Measurements from ENCODE around the gene CDH13.

The CDH13 gene

DNA sequence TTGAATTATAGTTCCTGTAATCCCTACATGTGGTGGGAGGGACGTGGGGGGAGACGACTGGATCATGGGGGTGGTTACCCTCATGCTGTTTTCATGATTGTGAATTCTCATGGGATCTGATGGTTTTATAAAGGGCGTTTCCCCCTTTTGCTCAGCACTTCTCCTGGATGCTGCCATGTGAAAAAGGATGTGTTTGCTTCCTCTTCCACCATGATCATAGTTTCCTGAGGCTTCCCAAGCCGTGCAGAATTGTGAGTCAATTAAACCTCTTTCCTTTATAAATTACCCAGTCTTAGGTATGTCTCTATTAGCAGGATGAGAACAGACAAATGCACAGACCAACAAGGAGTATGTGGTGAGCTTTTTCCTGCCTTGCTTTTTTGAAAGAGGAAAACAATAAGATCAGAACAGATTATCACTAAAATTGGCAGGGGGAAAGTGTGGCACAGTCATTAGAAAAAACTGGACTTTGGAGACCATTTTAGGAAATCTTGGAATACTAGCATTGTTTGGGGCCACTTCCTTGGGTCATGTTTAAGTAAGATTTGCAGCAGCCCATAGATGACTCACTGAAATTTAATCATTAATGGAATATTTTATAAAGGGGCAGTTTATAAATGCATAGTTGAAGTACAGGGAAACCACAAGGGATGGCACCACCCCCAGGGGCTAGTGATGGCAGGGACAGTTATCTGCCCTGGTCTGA lies 352.8 kb downstream of the CDH13 start:
- H3K27ac Mint-ChIP-seq = no peak overlapping the region
- H3K9me3 Mint-ChIP-seq = peaks cover 28% of the 10 kb centered on the region

GRCh38 chr16:82980810-82981209 lies 354.0 kb downstream of the CDH13 start:
- Mint-ChIP-seq H3K4me3 (no peak overlapping the region), H3K9me3 (peaks cover 17% of the 10 kb centered on the region), H3K27ac (no peak overlapping the region), H3K36me3 (ENCODE audit: low read depth) (no peaks in the 10 kb centered on the region), H3K27me3 (peaks cover 20% of the 10 kb centered on the region), H3K4me1 (ENCODE audit: low read depth) (no peaks in the 10 kb centered on the region)
- intact Hi-C loops (cut with micrococcal nuclease) = no loop called here

More for the DNA sequence above, 352.8 kb downstream of the CDH13 start:
- Mint-ChIP-seq H3K36me3 (ENCODE audit: low read depth) (no peaks in the 10 kb centered on the region), H3K27me3 (peaks cover 15% of the 10 kb centered on the region), H3K4me3 (no peak overlapping the region), H3K4me1 (ENCODE audit: low read depth) (no peaks in the 10 kb centered on the region)
- intact Hi-C loops (cut with micrococcal nuclease) = no loop called here

GRCh38 chr16:82987767-82988166 lies 361.0 kb downstream of the CDH13 start:
- H3K9me3 Mint-ChIP-seq = peaks cover 8% of the 10 kb centered on the region
- H3K27me3 Mint-ChIP-seq = peaks cover 50% of the 10 kb centered on the region
- no peak overlapping the region for H3K4me3 Mint-ChIP-seq
- H3K36me3 Mint-ChIP-seq (ENCODE audit: low read depth) = no peaks in the 10 kb centered on the region
- intact Hi-C loops (cut with micrococcal nuclease) = no loop called here
- no peak overlapping the region for H3K27ac Mint-ChIP-seq
- H3K4me1 Mint-ChIP-seq (ENCODE audit: low read depth) = no peaks in the 10 kb centered on the region

GRCh38 chr16:82990155-82990554 lies 363.4 kb downstream of the CDH13 start:
- Mint-ChIP-seq H3K27ac (no peak overlapping the region), H3K4me1 (ENCODE audit: low read depth) (no peaks in the 10 kb centered on the region)

DNA sequence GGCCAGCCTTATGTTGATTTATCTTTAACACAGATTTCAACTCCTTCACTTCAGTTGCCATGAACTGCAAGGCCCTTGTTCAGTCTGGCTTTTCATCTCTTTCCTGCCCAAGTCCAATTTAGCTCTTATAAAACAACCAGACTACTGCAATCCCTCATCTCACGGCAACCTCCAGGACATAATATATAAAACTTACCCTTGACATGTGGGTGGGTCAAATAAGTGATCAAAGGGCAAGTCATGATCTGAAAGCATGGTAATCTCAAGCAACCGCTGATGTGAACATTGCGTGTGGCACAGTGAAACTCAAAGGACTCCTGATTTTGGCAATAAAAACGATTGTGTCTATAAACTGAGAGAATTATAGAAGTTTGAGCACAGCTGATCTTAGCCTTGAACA lies 364.6 kb downstream of the CDH13 start:
- Mint-ChIP-seq H3K27me3 (peaks cover 46% of the 10 kb centered on the region), H3K36me3 (ENCODE audit: low read depth) (no peaks in the 10 kb centered on the region), H3K27ac (no peak overlapping the region), H3K9me3 (peaks cover 8% of the 10 kb centered on the region), H3K4me1 (ENCODE audit: low read depth) (no peaks in the 10 kb centered on the region), H3K4me3 (no peak overlapping the region)
- intact Hi-C loops (cut with micrococcal nuclease) = no loop called here

More at GRCh38 chr16:82990155-82990554, 363.4 kb downstream of the CDH13 start:
- peaks cover 53% of the 10 kb centered on the region for H3K27me3 Mint-ChIP-seq
- peaks cover 8% of the 10 kb centered on the region for H3K9me3 Mint-ChIP-seq
- H3K36me3 Mint-ChIP-seq (ENCODE audit: low read depth) = no peaks in the 10 kb centered on the region
- no peak overlapping the region for H3K4me3 Mint-ChIP-seq
- intact Hi-C loops (cut with micrococcal nuclease) = no loop called here

- Mint-ChIP-seq H3K27me3 (peaks cover 45% of the 10 kb centered on the region), H3K9me3 (peaks cover 8% of the 10 kb centered on the region), H3K36me3 (ENCODE audit: low read depth) (no peaks in the 10 kb centered on the region), H3K27ac (no peak overlapping the region), H3K4me3 (no peak overlapping the region), H3K4me1 (ENCODE audit: low read depth) (no peaks in the 10 kb centered on the region)
- intact Hi-C loops (cut with micrococcal nuclease) = no loop called here
Measured at GRCh38 chr16:82991966-82992675, 365.4 kb downstream of the CDH13 start.

DNA sequence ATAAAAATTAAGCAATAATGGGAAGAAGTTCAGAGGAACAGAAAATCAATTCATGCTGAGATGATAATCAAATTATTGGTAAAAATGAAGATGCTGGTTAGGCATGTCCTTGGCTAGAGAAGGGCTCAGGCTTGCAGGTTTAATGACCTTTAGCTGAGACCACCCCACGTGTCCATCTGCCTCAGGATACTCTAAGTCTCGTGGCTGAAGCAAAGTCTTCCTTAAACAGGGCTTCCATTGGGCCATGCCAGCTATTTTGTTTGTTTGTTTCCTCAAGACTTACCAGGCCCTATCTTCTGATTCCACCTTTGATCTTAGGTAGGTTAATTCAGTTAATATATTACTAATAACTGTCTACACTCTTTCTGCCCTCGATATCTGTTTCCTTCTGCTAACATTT lies 366.0 kb downstream of the CDH13 start:
- no peaks in the 10 kb centered on the region for H3K36me3 Mint-ChIP-seq (ENCODE audit: low read depth)
- peaks cover 41% of the 10 kb centered on the region for H3K27me3 Mint-ChIP-seq
- H3K4me1 Mint-ChIP-seq (ENCODE audit: low read depth) = no peaks in the 10 kb centered on the region
- no peak overlapping the region for H3K4me3 Mint-ChIP-seq
- H3K27ac Mint-ChIP-seq = no peak overlapping the region
- intact Hi-C loops (cut with micrococcal nuclease) = no loop called here
- peaks cover 8% of the 10 kb centered on the region for H3K9me3 Mint-ChIP-seq

DNA sequence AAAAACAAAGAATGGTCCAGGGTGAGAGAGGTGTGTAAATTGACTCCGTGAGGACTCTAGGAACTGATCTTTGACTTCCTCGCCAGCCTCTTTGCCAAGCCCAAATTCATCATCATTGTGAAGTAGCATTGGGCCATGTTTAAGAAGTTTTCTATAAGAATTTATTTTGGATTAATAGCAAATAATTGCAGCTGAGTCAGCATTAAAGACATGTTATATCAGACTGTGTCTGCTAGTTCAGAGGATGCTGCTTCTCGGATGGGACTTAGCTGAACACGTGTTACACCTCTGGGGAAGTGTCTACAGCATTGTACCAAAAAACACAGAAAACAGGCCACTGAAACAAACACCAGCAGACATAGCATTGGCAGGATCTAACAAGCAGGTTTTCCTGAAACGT lies 366.6 kb downstream of the CDH13 start:
- peaks cover 8% of the 10 kb centered on the region for H3K9me3 Mint-ChIP-seq
- H3K27ac Mint-ChIP-seq = no peak overlapping the region
- H3K4me1 Mint-ChIP-seq (ENCODE audit: low read depth) = no peaks in the 10 kb centered on the region
- no peaks in the 10 kb centered on the region for H3K36me3 Mint-ChIP-seq (ENCODE audit: low read depth)
- H3K27me3 Mint-ChIP-seq = peaks cover 37% of the 10 kb centered on the region
- intact Hi-C loops (cut with micrococcal nuclease) = no loop called here
- no peak overlapping the region for H3K4me3 Mint-ChIP-seq

GRCh38 chr16:82993926-82994325 lies 367.2 kb downstream of the CDH13 start:
- H3K4me1 Mint-ChIP-seq (ENCODE audit: low read depth) = no peaks in the 10 kb centered on the region
- intact Hi-C loops (cut with micrococcal nuclease) = no loop called here
- H3K27me3 Mint-ChIP-seq = peaks cover 37% of the 10 kb centered on the region
- peaks cover 8% of the 10 kb centered on the region for H3K9me3 Mint-ChIP-seq
- H3K4me3 Mint-ChIP-seq = no peak overlapping the region
- H3K36me3 Mint-ChIP-seq (ENCODE audit: low read depth) = no peaks in the 10 kb centered on the region
- H3K27ac Mint-ChIP-seq = no peak overlapping the region

DNA sequence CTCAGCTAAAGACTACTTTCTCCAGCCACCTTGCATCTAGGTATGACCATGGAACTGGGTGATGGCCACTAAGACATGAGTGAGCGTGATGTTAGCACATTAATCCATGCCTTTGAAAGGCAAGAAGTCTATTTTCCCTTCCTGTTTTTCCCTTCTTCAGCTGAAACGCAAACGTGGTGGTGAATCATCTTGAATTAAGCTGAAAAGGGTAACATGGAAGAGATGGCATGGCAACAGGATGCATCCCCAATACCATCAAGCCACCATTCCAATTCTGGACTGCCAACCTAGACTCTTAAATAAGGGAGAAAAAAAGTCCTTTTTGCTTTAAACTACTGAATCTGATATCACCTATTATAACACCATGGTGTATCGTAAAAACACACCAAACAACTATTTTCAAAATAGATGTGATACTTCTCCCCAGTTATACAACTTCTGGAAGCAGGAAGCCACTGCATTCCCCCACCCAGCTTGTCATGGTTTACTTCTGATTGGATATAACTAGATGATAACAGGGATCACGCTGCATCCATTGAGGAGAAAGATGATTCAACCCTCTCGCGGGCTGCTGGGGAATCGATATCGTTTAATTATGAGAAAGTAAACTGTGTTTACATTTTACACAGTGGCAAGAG lies 368.6 kb downstream of the CDH13 start:
- Mint-ChIP-seq H3K36me3 (ENCODE audit: low read depth) (no peaks in the 10 kb centered on the region), H3K4me3 (no peak overlapping the region), H3K9me3 (peaks cover 8% of the 10 kb centered on the region), H3K4me1 (ENCODE audit: low read depth) (no peaks in the 10 kb centered on the region), H3K27ac (no peak overlapping the region), H3K27me3 (peaks cover 26% of the 10 kb centered on the region)
- intact Hi-C loops (cut with micrococcal nuclease) = no loop called here

- Mint-ChIP-seq H3K4me3 (no peak overlapping the region), H3K27me3 (peaks cover 25% of the 10 kb centered on the region), H3K9me3 (peaks cover 13% of the 10 kb centered on the region), H3K4me1 (ENCODE audit: low read depth) (no peaks in the 10 kb centered on the region), H3K27ac (no peak overlapping the region), H3K36me3 (ENCODE audit: low read depth) (no peaks in the 10 kb centered on the region)
- intact Hi-C loops (cut with micrococcal nuclease) = no loop called here
Measured at GRCh38 chr16:82995924-82996441, 369.2 kb downstream of the CDH13 start.

- no peak overlapping the region for H3K27ac Mint-ChIP-seq
- H3K36me3 Mint-ChIP-seq (ENCODE audit: low read depth) = no peaks in the 10 kb centered on the region
- no peaks in the 10 kb centered on the region for H3K4me1 Mint-ChIP-seq (ENCODE audit: low read depth)
- no peak overlapping the region for H3K4me3 Mint-ChIP-seq
- peaks cover 20% of the 10 kb centered on the region for H3K27me3 Mint-ChIP-seq
- peaks cover 8% of the 10 kb centered on the region for H3K9me3 Mint-ChIP-seq
- intact Hi-C loops (cut with micrococcal nuclease) = no loop called here
Measured at GRCh38 chr16:82996814-82997213, 370.0 kb downstream of the CDH13 start.

DNA sequence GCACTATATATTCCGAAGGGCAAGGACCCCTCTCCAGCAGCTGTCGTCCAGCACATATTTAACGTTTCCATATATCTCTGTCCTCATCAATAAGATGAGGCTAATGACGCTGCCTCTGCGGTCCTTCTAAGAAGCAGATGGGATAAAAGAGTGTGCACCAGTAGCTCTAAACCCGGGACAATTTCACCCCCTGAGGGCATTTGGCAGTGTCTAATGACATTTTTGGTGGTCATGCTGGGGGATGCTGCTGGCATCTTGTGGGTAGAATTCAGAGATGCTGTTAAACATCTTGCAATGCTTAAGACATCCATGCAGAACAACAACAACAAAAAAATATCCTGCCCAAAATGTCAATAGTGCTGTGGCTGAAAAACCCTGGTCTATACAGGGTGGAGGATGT lies 372.9 kb downstream of the CDH13 start:
- intact Hi-C loops (cut with micrococcal nuclease) = no loop called here
- H3K4me1 Mint-ChIP-seq (ENCODE audit: low read depth) = no peaks in the 10 kb centered on the region
- H3K27me3 Mint-ChIP-seq = peaks cover 9% of the 10 kb centered on the region
- H3K27ac Mint-ChIP-seq = no peak overlapping the region
- H3K9me3 Mint-ChIP-seq = peaks cover 8% of the 10 kb centered on the region
- H3K36me3 Mint-ChIP-seq (ENCODE audit: low read depth) = no peaks in the 10 kb centered on the region
- no peak overlapping the region for H3K4me3 Mint-ChIP-seq
